HG03575 (cell line): ENCODE measurements around the gene PTBP3.
"Not testable (repeated sequence)": the region's sequence is repeated elsewhere in the genome, so short reads cannot be mapped to it uniquely, and the experiment has no call there.

Experiments used
- ATAC-seq: cut with Tn5 transposase; IDR thresholded peaks from one replicate; pipeline ENCODE4 v1.9.1; 2021; ENCODE audit not compliant: unreplicated experiment, insufficient number of reproducible peaks, low FRiP score; ENCODE audit errors: extremely low read depth

Gene PTBP3, protein sequence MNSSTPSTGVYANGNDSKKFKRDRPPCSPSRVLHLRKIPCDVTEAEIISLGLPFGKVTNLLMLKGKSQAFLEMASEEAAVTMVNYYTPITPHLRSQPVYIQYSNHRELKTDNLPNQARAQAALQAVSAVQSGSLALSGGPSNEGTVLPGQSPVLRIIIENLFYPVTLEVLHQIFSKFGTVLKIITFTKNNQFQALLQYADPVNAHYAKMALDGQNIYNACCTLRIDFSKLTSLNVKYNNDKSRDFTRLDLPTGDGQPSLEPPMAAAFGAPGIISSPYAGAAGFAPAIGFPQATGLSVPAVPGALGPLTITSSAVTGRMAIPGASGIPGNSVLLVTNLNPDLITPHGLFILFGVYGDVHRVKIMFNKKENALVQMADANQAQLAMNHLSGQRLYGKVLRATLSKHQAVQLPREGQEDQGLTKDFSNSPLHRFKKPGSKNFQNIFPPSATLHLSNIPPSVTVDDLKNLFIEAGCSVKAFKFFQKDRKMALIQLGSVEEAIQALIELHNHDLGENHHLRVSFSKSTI

DNA sequence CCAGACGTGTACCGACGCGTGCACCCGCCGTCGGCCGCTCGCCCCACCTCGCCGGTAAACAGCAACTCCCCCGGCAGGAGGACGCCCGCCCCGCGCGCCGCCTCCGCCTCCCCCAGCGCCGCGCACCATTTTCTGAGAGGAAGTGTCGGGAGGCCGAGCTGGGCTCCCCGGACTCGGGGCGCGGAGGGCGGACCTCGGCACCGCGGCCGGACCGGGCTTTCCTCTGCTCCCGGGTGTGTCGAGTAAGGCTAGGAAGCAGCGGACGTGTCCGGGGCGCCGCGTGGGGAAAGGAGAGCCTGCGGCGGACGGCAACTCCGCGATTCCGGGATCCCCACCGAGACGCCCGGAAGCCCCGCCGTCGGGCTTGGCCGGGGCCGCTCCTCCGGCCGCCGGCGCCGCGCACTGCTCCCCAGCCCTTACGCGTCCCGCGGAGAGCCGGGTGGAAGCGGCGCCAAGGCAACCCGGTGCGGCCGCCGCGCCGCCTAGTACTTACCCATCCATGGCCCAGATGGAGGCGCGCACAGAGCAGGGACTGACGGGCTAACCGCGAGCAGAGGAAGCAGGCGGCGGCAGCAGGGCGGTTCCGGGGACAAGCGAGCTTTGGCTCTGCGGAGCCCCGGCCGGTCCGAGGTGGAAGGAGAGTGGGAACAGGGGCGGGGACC lies at the start of gene PTBP3:
Gene PTBP3 (minus strand): TSS at position 643 of the 662 bp plus-strand sequence. CDS start 35,754 bp downstream, outside the sequence.
- no peak for ATAC-seq

DNA sequence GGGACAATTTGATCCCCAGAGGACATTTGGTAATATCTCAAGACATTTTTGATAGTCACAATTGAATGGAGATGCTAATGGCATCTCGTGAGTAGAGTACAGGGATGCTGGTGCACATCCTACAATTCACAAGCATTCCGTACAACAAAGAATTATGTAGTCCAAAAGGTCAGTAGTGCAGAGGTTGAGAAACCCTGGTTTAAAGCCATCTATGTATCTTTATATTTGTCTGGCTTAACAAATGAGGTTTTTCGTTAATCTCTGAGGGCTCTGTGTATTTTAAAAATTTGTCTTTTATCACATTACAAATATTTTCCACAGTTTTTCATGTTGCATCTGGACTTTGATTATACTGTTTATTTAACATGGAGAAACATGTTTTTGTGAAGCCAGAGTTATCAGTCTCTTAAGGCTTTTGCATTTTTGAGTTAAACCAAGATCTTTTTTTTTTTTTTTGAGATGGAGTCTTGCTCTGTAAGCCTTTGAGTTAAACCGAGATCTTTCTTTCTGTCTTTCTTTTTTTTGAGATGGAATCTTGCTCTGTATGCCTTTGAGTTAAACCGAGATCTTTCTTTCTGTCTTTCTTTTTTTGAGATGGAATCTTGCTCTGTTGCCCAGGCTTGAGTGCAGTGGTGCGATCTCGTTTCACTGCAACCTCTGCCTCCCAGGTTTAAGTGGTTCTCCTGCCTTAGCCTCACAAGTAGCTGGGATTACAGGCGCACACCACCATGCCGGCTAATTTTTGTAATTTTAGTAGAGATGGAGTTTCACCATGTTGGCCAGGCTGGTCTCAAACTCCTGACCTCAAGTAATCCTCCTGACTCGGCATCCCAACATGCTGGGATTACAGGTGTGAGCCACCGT lies 49.3 kb upstream of the PTBP3 start:
- no peak for ATAC-seq

DNA sequence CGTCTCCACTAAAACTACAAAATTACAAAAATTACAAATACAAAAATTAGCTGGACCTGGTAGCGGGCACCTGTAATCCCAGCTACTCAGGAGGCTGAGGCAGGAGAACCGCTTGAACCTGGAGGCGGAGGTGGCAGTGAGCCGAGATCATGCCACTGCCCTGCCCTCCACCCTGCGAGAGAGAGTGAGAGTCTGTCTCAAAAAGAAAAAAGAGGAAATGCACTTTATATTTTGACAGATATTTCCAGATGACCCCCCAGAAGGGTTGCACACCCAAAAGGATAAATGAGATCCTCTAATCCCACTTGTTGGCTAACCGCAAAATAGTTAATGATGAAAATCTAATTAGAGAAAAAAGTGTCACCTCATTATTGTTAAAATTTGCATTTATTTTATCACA lies 48.6 kb upstream of the PTBP3 start:
- ATAC-seq = no peak

DNA sequence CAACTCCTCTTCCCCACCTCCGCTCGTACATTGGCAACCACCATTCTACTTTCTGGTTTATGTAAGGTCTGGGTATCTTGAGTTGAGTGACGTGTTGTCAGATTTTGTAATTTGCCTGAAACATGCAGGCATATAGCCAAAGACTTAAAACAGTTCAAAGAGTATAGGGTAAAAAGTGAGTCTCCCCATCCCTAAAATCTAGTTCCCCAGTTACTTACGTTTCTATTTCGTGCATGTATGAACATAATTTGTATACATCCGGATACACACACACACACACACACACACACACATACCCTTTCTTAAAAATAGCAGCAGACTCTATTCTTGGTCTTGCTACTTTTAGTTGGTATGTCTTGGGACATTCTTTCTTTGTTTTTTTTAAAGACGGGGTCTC lies 47.4 kb upstream of the PTBP3 start:
- no peak for ATAC-seq

DNA sequence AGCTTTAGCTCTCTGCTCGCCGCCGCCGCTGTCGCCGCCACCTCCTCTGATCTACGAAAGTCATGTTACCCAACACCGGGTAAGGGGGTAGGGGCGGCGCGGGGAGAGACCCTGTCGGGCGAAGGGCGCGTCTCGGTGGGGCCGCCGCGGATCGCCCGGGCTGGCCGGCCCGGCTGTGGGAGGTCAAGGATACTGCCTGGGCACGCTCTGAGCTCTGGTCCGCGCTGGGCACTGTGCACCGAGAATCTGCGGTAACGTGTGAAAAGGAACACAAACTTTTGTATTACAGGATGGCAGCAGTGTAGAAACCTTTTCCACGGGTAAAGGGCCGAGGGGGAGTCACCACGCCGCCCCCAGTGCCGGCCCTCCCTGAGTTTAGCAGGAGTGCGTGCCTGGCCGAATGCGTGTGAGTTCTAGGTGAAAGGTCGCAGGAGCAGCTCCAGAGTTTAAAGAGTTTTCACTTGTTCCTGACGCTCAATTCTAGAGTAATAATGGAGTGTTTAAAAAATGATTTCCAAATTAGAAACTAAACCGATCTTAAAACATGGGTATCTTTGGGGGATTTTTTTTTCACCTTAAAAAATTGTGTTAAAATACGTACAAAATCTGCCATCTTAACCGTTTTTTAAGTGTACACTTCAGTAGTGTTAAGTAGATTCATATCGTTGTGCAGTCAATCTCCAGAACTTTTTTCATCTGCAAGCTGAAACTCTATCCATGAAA lies 46.8 kb upstream of the PTBP3 start, which contains the start of gene HSDL2:
Gene HSDL2 (plus strand): TSS at position 7 of the 723 bp plus-strand sequence. CDS start 56 bp downstream, at position 63.
- peak; percentile 2 for ATAC-seq

DNA sequence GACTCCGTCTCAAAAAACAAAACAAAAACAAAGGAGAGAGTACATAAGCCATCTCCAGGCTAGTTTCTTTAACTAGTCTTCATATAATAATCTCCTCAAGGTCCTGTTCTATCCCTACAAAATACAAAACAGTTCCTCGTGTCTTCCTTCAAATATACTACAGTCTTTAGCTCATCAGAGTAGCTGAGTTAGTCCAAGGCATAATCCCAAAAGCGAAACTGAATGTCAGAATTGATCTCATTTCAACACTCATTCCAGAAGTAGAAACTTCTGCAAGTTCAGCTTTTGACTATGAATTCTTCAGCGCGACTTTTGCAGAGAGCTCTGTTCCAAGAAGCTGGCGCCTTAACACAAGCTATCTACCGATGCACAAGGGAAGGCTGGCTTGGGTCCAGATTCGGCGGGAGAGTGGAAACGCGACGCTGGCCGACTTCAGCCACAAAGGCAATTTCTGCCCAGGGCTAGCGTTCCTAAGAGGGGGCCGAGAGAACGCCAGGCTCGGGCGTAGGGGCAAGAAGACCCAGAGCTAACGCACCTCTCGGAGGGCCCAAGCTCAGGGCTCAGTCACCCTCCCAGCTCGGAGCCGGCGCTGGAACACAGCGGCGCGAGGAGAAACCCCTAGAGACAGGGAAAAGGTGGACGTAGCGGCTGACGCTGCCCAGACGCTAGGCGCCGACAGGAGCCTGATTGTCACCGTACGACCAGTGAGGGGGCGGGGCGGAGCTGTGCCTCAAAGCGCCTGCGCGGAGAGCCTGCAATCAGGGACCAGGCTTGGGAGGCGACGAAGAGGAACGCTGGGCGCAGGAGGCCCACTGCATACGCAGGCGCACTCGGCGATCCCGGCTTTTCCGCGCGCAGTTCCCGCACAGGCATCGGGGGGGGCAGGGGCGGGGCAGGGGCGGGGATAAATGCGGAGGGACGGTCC lies 46.0 kb upstream of the PTBP3 start:
- ATAC-seq = peak; percentile 49

DNA sequence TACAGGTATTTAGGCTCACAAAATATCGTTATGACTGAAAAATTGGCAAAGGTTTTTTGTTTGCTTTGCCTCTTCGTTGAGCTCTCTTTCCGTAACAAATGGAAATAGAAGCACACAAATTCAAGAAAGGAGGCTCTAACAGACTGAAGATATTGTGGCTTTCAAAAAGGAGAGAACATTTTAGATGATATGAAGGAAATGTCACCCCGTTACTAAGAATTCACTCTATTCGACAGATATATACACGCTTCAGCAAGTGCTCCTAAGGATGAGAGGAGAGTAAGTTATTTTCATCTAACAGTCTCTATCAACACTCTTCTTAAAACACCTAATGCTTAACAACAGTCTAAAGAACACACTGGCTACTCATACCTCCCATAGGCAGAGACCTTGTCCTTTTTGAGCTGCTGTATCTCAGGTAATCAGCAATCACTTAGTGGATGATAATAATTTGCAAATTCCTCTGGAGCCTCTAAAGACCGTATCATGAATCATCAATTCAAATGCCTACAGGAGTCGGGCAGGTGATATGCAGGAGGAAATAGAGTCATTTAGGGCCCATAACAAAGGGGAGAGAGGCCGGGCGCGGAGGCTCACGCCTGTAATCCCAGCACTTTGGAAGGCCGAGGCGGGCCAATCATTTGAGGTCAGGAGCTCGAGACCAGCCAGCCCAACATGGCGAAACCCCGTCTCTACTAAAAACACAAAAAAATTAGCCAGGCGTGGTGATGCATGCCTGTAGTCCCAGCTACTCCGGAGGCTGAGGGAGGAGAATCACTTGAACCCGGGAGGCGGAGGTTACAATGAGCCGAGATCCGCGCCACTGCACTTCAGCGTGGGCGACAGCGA lies 45.1 kb upstream of the PTBP3 start:
- no peak for ATAC-seq

DNA sequence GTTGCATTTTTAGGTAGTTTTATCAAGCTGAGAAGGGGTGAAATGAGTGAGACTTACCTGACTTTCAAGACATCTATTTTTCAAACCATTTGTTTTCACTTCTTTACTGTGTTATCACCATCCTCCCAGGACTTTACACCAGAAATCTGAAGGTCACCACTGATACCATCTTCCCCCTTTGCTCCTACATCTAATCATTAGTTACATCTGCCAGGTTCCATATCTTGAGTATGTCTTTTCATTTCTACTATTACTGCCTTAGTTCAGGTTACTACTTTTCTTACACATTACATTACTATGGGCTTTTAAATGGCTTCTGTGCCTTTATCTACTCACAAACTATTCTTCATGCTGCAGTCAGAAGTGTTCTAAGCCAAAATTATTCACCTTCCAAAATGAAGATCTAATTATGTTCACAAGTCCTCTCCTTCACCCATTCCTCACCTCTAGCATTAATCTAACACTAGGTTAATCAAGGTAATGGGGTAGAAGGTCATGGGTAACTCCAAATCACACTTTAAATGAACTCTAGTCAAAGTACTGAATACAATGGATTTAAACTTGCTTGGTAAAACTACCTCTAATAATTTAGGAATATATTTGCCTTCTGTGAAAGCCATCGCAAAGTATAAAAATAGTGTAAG lies 44.4 kb upstream of the PTBP3 start:
- no peak for ATAC-seq

DNA sequence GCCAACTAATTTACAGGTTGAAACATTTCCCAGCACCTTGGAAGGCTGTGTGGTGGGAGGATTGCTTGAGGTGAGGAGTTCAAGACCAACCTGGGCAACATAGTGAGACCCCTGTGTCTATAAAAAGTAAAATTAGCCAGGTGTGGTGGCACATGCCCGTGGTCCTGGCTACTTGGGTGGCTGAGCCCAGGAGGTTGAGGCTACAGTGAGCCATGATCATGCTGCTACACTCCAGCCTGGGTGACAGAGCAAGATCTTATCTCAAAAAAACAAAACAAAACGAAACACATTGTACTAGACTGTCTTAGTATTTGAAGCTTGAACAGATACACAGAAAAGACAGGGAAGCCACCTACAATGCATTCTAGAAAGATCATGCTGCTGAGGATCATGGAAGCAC lies 43.7 kb upstream of the PTBP3 start:
- no peak for ATAC-seq

DNA sequence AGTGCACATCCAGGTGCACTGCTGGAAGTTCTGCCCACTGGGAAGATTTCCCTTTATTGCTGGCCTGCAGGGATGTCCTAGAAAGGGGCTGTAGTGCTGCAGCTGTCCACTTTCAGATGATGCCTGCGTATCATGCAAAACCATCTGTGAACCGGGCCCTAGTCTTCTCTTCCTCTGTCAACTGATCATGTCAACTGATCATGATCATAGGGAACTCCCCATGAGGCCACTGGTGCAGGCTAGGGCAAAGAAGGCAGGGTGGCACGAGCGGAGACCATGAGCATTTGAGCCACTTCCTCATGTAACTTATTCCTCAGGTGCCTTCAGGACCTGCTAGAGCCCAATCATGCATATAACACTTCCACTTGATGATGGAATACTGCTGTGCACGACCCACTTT lies 41.9 kb upstream of the PTBP3 start:
- no peak for ATAC-seq

DNA sequence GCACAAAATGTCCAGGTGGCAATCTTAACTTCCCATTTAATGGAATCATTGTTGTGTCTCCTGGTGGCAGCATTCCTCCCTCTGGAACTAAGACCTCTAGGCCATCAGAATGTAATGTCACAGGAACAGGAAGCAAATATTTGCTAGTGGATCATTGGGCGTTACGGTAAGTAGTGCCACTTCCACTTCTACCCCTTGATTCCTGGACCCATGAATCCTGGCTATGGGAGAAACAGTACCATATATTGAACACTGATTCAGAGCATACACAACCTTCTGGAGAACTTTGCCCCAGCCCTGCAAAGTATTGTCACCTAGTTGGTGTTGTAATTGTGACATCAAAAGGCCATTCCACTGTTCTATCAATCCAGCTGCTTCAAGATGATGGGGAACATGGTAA lies 40.8 kb upstream of the PTBP3 start:
- ATAC-seq = not testable (repeated sequence)

DNA sequence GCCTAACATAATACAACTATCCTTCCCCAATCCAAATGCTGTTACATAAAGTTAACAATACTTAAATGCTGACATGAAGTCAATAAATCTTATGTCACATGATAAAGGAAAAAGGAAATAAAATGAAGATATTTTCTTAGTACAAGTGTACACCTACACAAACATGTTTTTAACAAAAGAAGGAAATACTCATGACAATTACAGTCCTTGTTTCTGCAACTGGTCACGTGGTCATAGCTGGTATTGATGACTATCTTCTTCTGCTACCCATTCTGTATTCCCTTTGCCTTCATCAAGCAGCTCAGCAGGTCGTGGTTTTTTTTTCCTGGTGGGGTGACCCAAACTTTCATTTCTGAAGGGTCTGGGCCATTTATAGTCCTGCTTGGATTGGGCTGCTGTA lies 40.2 kb upstream of the PTBP3 start:
- not testable (repeated sequence) for ATAC-seq

DNA sequence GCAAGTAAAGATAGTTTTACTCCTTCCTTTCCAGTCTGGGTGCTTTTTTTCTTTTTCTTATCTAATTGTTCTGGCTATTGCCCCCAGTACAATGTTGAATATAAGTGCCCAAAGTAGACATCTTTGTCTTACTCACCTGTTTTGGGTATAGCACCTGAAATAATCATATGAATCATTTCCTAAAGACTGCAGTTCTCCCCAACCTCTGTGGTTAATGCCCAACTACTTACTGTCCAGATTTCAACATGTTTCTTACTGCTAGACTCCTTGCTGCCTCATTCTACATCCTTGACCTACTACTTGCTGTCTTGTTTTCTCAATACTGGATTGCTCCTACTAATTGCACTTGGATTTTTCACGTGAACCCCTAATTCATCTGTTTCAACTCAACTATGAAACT lies 37.6 kb upstream of the PTBP3 start:
- no peak for ATAC-seq

DNA sequence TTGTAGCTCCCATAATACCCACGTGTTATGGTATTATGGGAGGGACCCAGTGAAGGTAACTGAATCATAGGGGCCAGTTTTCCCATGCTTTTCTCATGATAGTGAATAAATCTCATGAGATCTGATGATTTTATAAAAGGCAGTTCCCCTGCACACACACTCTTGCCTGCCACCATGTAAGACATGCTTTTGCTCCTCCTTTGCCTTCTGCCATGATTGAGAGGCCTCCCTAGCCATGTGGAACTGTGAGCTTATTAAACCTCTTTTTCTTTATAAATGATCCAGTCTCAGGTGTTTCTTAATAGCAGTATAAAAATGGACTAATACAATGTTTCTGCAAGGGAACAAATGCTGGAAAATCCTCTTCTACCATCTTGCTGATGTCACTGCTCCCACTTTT lies 36.4 kb upstream of the PTBP3 start:
- ATAC-seq = no peak

DNA sequence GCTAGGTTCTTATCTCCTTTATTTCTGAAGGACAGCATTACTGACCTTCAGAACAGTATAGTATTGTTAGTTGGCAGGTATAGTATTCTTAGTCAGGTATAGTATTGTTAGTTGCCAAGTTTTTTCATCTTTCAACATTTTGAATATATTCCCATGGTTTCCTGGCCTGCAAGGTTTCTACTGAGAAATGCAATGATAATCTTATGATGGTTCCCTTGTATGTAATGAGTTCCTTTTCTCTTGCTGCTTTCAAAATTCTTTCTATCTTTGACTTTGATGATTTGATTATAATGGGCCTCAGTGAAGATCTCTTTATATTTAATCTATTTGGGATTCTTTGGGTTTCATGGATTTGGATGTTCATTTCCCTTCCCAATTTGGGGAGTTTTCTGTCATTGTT lies 34.0 kb upstream of the PTBP3 start:
- no peak for ATAC-seq

DNA sequence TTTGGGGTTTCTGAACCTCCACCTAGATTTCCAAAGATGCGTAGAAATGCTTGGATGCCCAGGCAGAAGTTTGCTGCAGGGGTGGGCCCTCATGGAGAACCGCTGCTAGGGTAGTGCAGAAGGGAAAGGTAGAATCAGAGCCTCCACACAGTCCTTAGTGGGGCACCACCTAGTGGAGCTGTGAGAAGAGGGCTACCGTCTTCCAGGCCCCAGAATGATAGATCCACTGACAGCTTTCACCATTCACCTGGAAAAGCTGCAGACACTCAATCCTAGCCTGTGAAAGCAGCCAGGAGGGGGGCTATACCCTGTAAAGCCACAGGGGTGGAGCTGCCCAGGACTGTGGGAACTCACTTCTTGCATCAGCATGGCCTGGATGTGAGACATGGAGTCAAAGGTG lies 33.2 kb upstream of the PTBP3 start:
- ATAC-seq = no peak
